GM10266 (cell line): Measurements from ENCODE around the gene EIF3K.

Experiments
- DNase-seq: peaks from one replicate; pipeline ENCODE4 v3.0.0; 2012; ENCODE audit errors: extremely low spot score
- TF ChIP-seq, protein P1 (sequence below): IDR thresholded peaks from 2 replicates; pipeline ENCODE4 v1.5.1; 2012; ENCODE audit warnings: mild to moderate bottlenecking, low read depth; ENCODE audit not compliant: control insufficient read depth, insufficient read depth; ENCODE audit errors: missing control alignments

Gene EIF3K

DNA sequence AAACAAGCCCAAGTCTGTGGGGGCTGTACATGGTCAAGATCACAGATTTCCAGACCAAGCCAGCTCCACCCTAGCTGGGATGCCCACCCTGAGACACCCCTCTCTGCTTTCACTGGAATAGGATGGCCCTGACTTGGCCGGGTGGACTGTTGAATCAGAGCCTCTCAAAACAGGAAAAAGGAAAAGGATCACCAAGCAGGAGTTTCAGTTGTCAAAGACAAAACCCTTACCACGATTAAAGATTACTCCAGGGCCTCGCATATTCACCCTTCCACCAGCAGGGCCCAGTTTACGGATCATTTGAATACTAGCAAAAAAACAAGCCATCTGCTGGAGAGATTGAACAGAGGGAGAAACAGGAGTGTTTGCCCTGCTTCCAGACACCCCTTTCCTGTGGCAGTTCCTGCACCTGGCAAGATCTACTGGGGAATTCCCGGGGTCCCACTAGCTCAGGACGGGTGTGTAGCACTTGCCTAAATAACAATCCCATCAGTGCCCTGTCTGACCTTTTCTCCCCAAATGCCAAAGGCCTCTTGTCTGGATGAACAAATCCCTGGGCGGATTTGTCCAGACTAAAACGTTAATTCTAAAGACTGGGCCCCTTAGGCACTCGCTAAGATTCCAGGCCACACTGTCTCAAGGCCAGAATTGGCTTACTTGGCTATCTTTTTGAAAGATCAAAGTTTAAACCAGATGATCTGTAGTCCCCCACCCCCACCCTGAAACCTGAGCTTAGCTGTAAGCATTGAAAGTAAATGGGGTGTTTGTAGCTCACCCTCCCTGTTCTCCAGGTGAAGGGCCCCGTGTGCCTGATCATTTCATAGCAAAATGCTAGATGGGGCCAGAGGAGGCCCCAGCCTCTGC lies 66.9 kb downstream of the EIF3K start:
- TF ChIP-seq, protein P1, sequence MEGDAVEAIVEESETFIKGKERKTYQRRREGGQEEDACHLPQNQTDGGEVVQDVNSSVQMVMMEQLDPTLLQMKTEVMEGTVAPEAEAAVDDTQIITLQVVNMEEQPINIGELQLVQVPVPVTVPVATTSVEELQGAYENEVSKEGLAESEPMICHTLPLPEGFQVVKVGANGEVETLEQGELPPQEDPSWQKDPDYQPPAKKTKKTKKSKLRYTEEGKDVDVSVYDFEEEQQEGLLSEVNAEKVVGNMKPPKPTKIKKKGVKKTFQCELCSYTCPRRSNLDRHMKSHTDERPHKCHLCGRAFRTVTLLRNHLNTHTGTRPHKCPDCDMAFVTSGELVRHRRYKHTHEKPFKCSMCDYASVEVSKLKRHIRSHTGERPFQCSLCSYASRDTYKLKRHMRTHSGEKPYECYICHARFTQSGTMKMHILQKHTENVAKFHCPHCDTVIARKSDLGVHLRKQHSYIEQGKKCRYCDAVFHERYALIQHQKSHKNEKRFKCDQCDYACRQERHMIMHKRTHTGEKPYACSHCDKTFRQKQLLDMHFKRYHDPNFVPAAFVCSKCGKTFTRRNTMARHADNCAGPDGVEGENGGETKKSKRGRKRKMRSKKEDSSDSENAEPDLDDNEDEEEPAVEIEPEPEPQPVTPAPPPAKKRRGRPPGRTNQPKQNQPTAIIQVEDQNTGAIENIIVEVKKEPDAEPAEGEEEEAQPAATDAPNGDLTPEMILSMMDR: peak; percentile 16
- peak; percentile 35 for DNase-seq

DNA sequence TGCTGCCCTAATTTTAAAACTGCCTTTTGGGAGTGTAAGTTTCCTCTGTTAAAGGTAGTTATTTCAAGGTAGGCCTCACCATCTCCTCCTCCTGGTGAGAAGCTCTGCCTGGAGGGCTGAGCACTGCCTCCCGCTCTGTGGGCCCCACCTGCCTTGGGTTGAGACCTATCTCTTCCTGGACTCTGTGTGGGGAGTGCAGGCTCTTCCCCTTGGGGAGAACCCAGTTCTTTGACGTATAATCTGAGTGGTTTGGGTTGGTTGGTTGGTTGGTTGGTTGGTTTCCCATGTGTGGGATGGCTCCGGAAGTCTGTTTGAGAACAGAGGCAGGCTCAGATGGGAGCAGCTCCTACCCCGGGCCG lies 67.5 kb downstream of the EIF3K start:
- TF ChIP-seq, protein P1: no peak
- peak; percentile 67 for DNase-seq
